ENCODE results near the gene RABAC1. TPM values are rescaled to one million over a fixed set of nuclear protein-coding genes. Genes with fewer than 3 reads are reported as not detected.

Gene RABAC1
- total RNA-seq, 1 donor, result 105 TPM

DNA sequence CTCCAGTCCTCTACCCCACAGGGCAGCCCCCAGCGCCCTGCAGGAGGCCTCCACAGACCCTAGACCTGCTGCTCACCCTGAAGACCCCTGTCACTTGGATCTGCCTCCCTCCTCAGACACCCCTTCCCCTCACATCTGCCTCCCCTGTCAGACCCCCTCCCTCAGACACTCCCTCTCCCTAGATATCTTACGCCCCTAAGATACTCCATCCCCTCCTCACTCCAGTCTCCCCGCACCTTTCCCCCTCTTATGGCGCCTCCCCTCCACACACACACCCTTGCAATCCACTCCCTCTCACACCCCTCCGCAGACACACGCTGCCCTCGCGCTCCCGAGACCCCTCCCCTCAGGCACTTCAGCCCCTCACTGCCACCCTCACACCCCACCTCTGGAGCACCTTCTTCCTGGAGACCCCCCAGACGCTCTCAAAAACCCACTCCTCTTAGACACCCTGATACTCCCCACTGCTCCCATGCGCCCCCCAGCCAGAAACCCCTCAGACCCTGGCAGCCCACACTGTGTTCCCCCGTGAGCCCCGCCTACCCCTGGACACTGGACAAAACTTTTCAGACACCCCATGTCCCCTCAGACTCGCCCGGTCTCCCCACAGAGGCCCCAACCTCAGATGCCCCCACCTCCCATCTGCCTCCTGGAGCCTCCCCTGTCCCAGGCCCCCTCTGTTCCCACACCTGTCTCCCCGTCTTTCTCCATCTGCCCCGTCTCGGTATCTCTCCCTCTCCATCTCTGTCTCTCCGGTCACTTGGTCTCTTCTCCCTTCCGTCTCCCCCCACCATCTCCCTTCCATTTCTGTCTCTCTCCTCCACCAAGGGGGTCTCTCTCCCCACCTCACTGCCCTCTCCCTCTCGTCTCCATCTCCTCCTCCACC, 45.3 kb downstream of the RABAC1 start:
- no peak for TF ChIP-seq CTCF (IDR thresholded peaks at IDR 0.05; ENCODE audit: insufficient read depth, low read depth, low read length)
- H3K4me3 ChIP-seq (ENCODE audit: low read depth, low read length), result no peak overlapping the region
- no peak for DNase-seq (ENCODE audit: low read depth)

GRCh38 chr19:41912899-41913537, 46.1 kb downstream of the RABAC1 start:
- TF ChIP-seq CTCF (IDR thresholded peaks at IDR 0.05; ENCODE audit: insufficient read depth, low read depth, low read length), result no peak
- no peak for DNase-seq (ENCODE audit: low read depth)
- no peak overlapping the region for H3K4me3 ChIP-seq (ENCODE audit: low read depth, low read length)

DNA sequence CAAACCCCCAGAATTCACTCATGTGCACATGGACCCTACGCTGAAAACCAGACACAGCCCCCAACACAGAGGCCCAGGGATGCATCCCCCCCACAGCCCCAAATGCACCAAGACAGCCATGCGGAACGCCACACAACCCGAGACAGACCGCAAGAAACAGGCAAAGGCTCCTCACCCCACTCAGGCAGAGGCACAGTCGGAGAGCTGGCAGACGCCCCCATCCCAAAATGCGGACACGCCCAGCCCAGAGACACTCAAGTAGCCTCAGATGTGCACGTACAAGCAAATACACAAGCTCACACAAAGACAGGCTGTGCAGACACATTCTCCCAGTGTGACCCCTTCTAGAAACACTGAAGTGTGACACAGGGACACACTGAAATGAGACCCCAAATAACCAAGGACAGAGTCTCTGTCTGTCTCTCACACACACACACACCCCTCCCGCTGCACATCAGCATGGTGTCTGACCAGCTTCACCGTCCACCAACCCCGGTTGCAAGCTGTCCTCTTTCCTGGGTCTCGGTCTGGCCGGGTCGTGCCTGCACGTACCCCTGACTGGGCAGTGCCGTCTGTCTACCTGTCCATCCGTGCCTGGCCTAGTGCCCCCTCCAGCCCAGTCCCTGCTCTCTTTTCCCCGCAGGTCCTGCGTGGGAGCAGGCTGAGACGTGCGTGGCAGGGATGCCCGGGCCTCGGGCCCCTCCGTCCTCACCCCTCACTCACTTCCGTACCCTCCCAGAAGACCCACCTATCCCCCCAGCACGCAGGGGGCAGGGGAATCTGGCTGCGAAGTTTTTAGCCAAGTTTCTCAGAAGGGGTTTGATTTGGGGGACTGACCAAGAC, 47.0 kb downstream of the RABAC1 start:
- no peak for DNase-seq (ENCODE audit: low read depth)
- no peak overlapping the region for H3K4me3 ChIP-seq (ENCODE audit: low read depth, low read length)
- TF ChIP-seq CTCF (IDR thresholded peaks at IDR 0.05; ENCODE audit: insufficient read depth, low read depth, low read length), result no peak

DNA sequence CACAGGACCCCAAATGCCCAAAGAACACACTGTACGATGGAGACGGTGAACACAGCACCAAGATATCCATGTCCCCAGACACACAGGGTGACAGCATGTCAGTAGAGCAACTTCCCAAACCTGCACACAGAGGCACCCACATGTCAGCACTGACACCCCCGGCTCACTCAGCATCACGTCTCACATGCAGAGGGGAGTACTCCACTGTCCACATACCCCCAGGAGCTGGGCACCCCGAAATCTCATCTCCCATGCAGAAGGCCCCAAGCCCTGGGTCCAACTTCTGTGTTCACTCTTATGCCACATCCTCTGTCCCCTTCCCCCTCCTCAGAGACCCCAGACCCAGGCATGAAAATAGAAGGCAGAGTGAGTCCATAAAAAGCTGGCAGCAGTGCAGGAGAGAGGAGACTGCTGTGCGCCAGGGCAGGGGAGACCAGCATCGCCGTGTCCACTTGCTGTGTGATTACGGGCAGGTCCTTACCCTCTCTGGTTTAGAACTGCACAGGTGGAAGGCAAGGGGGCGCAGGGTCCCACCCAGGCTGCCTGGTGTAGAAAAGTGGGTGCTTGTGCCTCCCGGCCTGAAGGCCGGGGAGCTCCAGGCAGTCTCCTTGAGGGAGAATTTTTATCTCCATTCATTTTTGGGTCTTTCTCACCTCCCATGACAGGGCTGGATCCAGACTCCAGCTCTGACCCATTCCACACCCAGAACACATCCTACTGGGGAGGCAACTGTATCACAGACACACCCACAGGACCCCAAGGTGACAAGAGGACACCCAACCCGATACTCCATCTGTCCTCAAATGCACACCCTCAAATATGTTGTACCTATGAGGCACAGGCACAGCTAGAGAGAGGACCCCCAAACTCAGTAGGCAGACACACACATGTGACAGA, 47.9 kb downstream of the RABAC1 start:
- H3K4me3 ChIP-seq (ENCODE audit: low read depth, low read length), result no peak overlapping the region
- DNase-seq (ENCODE audit: low read depth), result no peak
- no peak for TF ChIP-seq CTCF (IDR thresholded peaks at IDR 0.05; ENCODE audit: insufficient read depth, low read depth, low read length)

GRCh38 chr19:41910240-41910991, 48.7 kb downstream of the RABAC1 start:
- TF ChIP-seq CTCF (IDR thresholded peaks at IDR 0.05; ENCODE audit: insufficient read depth, low read depth, low read length), result no peak
- no peak overlapping the region for H3K4me3 ChIP-seq (ENCODE audit: low read depth, low read length)
- no peak for DNase-seq (ENCODE audit: low read depth)
